ENCODE measurements around the gene LRP5.

Gene LRP5

DNA sequence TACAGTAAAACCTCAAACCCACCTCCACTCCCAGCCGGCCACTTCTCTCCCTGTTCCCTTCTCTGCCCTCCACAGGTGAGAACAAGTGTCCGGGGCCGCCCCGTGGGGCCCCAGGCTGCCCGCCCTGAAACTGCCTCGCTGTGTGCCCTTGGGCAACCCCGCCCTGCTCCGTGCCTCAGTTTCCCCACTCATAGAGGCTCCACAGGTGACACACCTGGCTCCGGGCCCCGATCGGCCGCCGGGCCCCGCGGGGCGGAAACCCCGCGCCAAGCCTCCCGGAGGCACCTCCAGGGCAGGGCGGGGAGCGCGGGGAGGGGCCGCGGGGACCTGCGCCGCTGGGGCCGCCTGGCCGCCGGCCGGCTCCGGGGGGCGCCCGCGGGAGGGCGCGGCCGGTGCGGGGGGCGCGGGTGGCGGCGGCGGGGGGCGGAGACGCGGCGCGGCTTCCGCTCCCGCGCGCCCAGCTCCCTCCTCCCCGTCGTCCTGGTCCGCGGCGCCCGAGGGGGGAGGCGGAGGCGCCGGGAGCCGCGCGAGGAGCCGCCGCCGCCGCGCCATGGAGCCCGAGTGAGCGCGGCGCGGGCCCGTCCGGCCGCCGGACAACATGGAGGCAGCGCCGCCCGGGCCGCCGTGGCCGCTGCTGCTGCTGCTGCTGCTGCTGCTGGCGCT is at the start of gene LRP5:
Gene LRP5, plus strand, starts transcription at position 475 of the 663 bp plus-strand sequence. Its CDS starts 124 bp downstream, at position 599.
- DNase-seq (ENCODE audit: low read depth) = no peak

DNA sequence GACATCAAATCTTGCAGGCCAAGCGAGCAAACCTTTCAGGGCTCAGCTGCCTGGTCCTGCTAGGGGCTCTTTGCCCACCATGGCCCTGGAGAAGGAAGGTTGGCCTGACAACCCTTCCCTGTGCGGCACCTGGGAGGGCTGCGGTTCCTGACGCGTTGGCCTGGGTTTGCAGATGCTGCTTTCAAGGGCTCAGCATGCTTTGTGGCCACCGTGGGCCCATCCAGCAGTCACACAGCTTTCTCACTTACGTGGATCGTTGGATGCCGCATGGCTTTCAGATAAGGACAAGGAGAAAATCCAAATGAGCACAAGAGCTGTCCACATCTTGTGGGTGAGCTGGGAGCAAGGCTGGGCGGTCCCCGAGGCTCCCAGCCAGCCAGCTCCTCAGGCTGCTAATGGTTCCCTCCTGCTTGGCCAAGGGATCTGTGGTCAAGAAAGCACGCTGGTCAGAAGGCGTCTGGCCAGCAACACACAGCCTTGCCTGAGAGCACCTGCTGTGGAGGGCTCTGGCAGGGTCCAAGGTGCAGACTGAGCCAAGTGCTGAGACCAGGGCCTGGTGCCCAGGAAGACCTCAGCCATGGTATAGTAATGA is 48.9 kb upstream of the LRP5 start:
- DNase-seq (ENCODE audit: low read depth) = no peak

DNA sequence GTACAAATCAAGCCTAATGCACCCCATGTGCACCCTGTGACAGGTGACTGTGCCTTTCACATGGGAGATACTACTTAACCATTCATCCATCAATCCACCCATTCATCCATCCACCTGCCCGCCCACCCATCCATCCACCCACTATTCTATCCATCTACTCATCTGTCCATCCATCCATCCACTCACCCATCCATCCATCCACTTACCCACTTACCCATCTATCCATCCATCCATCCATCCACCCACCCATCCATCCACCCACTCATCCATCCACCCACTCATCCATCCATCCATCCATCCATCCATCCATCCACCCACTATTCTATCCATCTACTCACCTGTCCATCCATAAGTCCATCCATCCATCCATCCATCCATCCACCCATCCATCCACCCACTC is 48.1 kb upstream of the LRP5 start:
- no peak for DNase-seq (ENCODE audit: low read depth)

DNA sequence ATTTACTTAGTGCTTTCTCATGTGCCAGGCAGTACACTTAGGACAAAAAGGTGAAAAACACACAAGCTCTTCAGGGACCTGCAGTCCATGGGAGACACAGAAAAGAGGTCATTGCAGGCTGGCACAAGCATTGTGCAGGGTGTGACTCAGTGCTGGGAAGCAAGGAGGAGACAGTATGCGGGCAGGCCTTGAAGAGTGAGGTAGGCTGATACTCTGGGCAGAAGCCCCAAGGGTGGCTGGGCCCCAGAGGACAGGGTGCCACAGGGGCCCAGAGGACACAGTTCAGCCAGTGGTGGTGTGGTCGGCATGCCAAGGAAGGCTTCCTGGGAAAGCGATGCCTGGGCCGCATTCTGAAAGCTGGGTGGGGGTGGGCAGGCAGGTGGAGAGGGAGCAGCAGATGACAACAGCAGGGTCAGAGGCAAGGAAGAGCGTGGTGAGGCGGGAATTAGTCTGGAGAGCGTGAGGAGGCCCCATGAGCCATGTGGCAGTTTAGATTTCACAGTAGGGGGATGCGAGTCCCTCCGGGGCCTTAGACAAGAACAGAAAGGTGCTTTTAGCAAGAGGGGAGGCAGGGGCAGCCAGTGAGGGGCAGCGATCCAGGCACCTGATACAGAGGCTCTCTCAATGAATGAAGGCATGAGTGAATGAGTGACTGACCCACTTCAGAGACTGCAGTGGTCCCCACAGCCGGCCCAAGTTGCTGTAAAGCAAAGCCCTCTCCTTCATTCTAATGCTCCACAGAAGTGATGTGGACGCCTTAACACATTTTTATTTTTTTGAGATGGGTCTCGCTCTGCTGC is 47.5 kb upstream of the LRP5 start:
- no peak for DNase-seq (ENCODE audit: low read depth)

DNA sequence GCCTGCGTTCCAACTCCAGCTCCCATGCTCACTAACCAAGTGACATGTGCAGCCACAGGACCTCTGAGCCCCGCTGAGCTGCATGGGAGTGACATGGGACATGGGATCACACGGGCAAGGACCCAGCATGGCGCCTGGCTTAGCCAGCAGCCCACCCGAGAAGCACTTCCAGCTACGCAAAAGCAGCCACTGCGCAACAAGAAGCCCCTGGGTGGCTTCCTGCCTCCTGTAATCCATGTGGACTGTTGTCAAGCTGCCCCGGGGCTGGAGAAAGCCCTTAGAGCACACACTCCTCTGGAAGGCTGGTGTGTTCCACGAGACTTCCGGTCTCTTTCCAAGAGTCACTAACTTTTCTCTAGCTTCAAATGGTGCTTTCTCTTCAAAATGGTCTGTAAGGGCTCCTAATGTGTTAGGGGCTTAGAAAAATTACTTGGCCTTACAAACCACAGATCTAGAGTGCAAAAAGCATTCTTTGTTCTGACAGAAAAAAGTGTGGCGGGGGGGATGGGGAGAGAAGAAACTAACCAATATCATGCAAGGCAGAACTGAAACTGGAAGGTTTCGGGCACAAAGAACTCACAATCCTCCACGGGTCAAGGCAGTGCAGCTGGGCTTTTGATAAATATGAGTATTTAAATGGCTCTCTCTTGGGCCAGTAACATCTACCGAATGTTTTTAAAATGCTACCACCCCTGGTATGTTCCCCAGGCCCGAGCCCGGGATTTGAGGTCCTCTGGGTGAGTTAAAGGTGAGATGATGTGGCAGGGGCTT is 46.1 kb upstream of the LRP5 start:
- no peak for DNase-seq (ENCODE audit: low read depth)

DNA sequence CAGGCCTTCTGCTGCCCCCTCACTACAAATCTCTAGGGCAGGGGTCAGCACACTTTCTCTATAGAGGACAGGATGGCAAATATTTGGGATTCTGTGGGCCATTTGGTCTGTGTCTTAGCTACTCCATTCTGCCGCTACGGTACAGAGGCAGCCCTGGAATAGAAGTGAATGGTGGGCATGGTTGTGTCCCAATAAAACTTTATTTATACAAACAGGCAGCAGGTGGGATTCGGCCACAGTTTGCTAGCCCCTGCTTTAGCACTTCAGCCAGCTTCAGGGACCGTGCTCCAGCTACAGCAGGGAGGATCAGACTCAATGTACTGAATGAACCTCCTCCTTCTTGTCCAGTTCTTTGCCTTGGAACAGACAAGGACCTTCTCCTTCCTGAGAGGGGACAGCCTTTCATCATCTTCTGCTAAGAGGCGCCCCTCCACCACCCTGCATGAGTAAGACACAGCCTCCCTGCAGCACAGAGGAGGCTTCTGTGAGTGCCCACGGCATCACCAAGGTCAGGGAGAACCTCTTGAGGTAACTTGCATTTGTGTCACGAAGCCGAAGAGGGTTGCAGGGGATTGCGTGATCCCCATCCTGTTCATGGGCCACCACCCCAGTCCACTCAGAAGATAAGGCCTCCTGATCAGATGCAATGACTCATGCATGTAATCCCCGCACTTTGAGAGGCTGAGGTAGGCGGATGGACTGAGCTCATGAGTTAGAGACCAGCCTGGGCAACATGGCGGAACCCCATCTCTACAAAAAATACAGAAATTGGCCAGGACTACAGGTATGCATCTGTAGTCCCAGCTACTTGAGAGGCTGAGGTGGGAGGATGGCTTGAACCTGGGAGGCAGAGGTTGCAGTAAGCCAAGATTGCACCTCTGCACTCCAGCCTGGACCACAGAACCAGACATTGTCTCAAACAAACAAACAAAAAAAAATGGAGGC is 45.2 kb upstream of the LRP5 start:
- no peak for DNase-seq (ENCODE audit: low read depth)

DNA sequence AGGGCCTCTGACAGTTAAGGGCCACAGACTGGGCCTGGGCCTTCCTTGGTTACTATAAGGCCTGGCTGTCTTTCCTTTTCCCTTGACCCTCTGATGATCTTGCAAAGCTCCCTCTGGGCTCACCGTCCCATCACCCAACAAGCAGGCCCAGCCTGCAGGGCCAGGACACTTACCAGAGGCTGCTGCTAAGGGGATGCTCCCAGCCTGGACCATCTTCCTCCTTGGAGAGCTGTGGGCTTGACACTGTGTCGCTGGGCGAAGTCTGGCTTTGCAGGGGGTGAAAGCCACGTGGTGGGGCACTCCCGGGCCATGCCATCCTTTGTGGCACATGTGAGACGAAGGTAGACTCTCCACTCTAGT is 44.5 kb upstream of the LRP5 start:
- DNase-seq (ENCODE audit: low read depth) = no peak

DNA sequence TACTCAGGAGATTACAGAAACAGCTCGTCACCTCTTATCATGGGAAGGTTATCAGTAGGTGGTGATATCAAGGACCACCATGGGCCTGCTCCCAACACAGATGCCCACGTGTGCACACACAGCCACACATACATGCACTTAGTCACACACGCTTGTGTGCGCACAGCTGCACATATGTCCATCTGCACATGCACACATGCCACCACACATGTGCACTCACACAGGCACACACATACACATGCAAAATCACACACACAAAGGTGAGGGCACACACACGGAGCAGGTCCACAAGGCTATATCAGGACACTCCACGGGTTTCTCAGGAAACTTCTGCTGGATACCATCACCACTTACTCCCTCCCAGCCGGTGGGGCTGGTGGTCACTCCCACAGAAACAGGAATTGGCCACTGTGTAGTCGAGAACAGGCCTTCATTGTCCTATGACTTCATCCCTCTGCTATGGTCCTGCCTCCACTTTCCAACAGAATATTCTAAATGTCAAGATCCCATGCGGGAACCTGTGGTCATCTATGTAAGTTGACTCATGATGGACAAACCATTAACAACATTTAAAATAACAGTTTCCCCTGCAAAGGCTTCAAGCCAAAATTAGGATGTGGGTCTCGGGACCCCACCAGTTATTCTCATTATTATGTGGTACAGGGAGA is 42.8 kb upstream of the LRP5 start:
- DNase-seq (ENCODE audit: low read depth) = no peak

DNA sequence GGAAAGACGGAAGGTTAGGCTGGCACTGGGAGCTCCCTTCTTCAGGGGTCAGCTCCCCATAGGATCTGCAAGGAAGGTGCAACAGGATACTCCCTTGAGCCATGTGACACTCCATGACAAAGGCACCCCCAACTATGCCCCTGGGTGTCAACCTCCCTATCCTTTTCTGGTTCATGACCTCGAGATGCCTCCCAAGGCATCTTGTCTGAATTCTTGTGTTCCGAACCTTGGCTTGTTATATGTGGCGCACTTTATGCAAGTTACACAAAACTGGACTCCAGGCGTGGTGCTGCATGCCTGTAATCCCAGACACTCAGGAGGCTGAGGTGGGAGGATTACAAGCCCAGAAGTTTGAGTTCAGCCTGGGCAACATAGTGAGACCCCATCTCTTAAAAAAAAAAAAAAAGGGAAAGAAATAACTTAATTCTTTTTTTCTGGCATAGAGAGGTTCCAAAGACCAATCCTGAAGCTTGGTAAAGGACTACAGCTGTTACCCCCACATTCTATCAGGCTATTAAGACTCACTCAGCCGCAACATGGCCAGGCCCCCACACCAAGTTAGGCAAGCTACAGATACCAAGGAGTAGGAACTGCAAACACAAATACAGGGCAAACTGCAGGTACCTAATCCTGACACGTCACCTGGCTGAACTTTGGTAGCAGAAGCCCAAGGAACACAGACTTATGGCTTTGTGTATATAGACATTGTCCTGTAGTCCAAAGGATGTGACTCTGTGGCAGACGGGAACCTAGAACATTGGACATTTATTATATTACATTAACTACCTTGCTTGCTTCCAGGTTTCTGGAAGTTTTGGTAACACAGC is 42.0 kb upstream of the LRP5 start:
- DNase-seq (ENCODE audit: low read depth) = no peak

DNA sequence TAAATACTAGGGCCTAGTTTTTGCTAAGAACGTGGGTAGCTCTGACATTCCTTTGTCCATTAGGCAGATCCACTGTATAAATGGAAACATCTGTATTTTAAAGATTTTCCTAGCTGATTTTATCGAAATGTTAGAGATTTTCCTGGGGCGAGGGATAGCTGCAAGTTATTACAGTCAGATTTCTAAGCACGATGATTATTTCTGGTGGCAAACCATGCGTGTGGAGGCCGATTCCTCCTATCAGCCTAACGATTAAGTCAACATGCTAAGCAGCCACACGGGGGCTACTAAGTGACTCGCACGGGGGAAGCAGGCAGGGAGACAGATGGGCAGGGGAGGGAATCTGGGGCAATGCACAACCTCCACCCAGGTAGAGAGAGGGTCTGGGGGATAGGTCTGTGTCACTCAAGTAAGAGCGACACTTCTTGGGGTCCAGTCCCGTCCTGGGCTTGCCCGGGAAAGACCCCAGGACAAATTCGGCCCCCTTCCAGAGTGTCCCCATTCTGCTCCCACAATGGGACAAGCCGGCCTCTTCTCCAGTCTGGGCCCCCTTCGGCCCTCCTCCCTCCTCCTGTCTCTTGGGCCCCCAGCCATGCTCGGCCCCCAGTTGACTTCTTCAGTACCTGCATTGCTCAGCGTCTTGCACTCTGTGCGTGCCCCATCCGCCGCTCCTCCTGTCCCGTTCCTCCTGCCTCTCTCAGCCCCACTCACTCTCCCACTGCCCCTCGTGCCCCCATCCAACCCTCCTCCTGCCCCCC is 41.2 kb upstream of the LRP5 start:
- DNase-seq (ENCODE audit: low read depth) = no peak

DNA sequence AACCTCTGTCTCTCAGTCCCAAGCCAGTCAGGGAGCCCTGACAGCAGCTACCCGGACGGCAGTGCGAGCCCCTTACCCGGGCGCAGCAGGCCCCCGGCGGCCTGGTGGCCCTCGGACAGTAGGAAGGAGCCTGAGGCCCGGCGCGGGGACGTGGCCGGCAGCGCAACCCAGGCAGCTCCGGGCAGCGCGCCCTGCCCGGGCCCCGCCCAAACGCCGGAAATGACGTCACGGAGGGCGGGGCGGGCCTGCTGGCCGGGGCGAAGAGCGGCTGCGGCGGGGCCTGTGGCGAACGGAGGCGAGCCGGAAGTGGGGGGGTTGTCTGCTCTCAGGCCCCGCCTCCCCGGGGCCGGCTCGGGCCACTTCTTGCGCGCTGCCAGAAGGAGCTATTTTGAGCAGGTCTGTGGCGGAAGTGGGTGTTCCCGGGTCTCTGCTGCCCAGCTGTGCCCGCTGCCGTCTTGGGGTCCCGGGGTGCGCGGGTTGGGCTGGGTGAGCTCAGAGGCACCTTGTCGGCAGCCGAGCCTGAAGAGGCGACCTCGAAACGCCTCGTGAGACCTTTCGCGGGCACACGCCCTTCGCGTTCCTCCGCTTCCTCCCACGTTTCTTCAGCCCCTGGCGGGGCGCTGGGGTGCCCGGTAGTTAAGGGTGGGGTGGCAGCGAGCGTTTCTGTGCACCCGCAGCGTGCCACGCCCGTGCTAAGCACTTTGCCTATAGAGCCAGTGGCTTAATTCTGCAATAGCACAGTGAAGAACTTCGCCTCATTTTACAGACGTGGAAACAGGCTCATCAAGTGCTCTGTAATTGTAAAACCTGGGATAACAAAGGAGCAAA is 40.4 kb upstream of the LRP5 start, which contains the start of gene C11orf24:
Gene C11orf24, minus strand, starts transcription at position 193 of the 828 bp plus-strand sequence. CDS start 8,206 bp downstream, outside the sequence.
- peak; percentile 85 for DNase-seq (ENCODE audit: low read depth)

DNA sequence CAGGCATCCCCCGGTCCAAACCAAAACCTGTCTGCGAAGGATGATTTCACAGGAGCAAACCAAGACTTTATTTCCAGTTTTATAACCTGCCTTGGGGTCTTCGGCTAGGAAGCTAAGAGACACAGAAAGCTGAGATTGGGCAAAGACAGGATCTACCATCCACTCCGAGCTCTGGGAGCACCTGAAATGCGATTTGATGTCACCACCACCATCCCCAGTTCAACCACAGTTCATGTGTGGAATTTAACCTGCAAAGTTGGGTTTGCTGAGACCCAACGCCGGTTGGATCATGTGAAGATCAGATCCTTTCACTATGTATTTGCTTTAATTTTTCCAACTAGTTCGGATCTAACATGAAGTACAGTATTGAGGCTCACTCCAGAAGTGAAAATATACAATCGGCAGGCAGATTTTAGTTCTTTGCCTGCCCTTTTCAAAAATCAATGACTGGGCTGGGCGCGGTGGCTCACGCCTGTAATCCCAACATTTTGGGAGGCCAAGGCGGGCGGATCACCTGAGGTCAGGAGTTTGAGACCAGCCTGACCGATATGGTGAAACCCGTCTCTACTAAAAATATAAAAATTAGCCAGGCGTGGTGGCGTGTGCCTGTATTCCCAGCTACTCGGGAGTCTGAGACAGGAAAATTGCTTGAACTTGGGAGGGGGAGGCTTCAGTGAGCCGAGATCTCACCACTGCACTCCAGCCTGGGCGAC is 39.2 kb upstream of the LRP5 start:
- no peak for DNase-seq (ENCODE audit: low read depth)

DNA sequence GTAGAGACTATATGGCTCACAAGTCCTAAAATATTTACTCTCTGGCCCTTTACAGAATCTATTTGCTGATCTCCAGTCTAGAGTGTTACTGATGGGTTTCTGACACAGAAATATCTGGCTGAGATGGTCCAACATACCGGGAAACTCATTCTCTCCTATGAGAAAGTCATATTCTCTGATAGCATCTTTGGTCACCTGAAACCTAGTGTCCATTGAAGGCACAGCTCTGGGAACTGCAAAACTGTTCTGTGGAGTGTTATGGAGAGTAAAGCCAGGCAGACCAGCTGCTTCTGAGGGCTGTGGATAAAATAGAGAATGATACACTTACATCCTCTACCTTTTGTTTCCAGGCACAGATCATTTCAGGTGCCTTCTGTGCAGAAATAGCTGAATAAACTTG is 38.1 kb upstream of the LRP5 start:
- no peak for DNase-seq (ENCODE audit: low read depth)

DNA sequence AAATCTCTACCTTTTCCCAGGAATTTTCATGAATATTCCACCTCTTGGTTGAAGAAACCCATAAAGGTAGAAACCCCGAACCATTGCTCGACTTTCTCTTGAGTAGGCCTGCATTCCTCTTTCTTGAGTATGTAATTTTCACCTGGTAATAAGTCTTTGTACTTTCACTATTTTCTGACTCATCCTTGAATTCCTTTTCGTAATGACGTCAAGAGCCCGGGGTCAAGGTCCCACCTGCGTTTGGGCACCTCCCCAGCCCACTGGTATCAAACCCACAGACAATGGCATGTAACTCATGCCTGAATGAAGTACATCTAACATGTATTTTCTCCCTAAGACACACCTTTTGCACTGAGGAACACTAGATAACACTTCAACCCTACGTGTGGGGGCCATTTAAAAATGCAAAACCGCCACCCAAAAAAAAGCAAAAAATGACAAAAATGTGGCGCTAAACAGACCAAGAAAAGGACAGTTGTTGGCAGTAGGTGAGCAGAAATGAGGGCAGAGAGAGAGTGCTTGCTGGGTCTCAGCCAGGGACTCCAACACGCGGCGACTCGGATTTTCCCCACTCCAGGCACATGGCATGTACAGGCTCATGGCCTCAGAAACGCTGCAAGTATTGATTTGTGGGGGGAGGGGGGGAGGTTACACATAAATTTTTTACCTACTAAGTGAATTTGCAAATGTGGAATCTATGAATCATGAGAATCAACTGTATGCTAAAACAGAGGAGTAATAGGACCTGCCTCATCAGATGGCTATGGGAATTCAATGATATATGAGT is 36.5 kb upstream of the LRP5 start:
- no peak for DNase-seq (ENCODE audit: low read depth)

DNA sequence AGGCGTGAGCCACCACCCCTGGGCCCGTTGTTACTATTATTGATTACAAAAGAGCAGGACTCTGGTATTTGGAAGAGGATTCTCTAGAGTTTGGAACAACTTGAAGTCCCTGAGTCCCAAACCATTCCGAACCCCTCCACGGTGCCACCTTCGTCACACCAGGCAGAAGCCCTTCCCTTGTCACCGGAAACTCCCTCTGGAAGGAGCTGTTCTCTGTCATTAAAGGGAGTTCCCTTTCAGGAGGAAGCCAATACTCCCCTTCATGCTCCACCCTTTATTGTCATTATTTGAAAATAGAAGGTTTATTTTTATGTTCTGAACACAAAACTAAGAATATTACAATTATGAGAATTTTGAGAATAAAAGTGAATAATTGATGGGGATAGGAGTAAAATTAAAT is 35.5 kb upstream of the LRP5 start:
- no peak for DNase-seq (ENCODE audit: low read depth)

DNA sequence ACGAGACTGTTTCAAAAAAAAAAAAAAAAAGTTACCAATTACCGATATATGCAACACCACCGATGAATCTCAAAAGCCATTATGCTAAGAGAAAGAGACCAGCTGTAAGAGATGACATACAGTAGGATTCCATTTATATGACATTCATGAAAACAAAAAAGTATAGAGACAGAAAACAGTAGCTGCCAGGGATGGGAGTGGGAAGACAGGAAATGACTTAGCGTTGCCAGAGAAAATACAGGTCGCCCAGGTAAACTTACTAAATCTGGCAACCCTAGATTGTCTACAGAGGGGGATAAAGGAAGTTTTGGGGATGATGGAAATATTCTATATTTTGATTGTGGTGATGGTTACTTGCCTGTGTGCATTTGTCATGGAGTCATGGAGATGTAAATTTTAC is 32.7 kb upstream of the LRP5 start:
- no peak for DNase-seq (ENCODE audit: low read depth)

Data from GM04504 (cell line).